COR-L47 (cell line): ENCODE measurements around the gene ABTB2.
"Not testable (repeated sequence)": the region's sequence is repeated elsewhere in the genome, so short reads cannot be mapped to it uniquely, and the experiment has no call there.

Source experiments
- DNase-seq: peaks from one replicate; lab custom pipeline; 2025; lab: John Stamatoyannopoulos, UW

Gene ABTB2

DNA sequence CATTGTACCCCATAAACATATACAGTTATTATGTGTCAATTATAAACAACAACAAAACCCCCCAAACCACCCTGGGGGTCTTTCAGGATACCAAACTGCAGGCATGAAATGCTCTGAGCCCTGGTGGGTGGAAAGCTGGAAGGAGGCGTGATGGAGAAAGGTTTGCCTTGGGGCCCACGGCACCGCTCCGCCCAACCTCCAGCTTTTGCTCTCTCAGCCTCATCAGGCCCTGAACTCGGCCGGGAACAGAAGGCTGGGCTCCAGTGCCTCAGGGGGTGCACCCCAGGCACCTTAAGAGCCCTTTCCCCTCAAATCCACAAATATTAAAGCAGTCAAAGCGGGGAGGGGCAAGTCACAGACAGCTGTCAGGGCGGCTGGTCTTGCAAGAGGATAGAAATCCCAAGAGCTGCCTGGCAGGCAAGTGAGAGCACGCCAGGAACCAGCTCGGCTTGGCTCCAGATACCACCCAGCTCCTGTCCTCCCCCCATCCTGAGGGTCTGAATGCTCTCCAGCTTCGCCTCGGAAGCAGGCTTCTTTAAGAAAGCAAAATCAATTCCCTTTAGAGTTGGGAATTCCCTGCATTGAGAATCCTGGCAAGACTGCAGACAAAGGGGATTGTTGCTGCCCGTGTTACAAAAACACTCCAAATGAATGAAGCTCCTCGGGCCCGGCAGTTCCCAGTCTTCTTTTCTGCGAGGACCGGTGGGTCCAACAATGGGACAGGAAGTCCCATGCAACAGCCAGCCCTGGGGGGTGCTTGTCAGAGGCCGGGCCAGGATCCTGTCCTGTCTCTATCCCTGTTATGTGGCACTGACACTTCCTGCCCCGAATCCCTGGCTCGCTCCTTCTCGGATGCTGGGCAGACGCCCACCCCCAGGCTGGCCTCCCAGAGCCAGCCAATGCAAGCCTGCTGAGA lies 171.6 kb downstream of the ABTB2 start:
- no peak for DNase-seq

DNA sequence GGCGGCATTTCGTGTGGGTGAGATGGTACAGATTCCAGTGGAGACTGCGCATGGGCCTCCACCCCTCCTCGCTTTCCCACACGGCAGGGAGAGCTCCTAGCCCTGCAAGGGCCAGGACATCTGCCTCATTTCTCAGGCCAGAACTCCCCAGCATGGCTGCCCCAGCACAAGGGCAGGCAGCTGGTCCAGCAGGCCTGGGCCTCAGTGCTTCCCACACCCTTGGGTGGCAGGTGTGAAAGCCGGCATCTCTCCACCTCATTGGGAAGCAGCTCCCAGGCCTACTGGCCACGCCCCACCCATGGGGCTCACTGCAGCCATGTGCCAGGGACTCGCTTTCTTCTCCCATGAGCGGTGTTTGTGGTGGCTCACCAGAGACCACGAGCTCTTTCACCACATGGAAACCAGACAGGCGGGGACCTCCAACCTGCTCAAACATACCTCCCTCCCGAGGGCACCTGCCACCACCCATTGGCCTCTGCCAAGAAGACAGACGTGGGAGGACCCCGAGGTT lies 173.2 kb downstream of the ABTB2 start:
- DNase-seq: no peak

DNA sequence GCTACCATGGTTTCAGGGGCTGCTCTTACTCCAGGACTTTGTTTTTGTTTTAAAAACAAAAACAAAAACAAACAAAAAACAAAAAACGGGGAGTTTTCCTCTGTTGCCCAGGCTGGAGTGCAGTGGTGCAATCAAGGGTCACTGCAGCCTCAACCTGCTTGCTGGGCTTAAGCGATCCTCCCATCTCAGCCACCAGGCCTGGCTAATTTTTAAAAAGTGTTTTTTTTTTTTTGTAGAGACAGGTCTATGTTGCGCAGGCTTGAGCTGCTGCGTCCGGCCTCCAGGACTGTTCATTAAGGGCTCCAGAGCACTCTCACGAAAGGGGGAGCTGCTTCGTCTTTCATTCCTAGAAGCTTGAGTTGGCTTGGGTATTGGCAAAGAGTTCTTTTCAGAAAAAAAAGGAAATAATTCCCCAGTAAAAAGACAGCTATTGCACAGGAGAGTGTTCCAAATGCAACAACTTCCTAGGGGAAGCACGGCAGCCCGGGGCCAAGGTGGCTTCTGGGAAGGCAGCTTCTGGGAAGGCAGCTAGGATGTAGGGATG lies 173.9 kb downstream of the ABTB2 start:
- no peak for DNase-seq

DNA sequence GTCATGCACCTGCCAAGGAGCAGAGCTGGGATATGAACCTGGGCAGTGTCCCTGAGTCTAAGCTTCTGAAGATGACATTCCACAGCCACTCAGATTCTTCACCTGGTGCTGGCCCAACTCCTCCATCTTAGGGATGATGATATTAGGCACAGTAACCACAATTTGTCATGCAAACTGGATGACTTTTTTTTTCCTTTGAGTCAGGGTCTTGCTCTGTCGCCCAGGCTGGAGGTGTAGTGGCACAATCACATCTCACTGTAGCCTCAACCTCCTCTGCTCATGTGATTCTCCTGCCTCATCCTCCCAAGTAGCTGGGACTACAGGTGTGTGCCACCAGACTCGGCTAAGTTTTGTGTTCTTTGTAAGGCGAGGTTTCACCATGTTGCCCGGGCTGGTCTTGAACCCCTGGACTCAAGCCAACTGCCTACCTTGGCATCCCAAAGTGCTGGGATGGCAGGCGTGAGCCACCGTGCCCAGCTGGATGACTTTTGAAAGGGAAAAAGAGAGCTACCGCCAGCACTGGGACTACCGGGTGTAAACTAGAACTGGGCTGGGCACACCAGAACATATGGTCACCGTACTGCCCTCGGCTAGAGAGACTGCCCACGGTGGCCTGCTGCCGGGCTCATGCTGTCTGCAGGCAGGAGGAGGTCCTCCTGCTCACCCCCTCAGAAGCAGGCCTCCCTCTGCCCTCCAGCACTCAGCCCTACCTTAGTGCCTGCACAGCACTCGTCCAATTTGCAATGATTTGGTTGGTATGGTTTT lies 174.7 kb downstream of the ABTB2 start:
- DNase-seq: no peak

DNA sequence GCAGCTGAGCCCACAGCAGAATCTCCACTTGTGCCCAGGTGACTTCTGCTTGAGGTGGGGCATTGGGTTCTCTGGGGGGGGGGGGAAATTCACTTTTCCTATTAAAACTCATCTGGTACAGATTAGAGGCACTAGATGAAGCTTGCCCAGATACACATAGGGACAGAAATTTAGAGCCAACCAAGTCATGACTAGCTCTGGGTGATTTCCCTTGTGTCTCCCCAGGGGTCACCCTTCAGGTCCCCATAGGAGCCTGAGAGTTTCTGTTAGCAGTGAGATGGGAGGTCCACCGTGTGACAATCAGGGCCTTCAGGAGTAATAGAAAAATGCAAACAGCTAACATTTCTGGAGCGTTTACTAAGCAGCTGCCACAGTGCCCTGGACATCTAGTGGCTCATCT lies 175.4 kb downstream of the ABTB2 start:
- DNase-seq: no peak

DNA sequence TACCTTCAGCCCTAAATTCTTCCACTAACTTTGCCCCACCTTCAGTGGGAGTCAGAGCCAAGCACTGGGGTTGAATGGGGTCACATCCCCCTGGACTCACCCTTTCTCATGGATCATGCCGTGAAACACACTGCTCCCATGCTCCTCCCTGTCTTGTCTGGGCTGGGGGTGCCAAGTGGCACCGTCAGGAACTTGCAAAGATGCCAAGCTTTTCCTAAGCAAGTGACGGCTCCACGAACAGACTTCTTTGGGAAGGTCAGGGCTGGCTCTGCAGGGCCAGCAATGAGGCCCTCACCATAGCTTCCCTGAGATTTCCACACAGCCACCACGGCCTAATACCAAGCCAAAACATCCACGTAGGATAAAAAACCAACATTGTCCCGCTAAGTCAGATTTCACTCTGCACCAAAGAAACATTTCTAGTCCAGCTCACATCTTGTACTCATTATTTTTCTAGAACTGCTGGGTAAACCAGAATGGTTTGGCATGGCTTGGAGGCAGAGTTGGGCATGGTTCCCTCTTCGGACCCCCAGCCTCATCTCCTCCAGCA lies 175.9 kb downstream of the ABTB2 start:
- no peak for DNase-seq

DNA sequence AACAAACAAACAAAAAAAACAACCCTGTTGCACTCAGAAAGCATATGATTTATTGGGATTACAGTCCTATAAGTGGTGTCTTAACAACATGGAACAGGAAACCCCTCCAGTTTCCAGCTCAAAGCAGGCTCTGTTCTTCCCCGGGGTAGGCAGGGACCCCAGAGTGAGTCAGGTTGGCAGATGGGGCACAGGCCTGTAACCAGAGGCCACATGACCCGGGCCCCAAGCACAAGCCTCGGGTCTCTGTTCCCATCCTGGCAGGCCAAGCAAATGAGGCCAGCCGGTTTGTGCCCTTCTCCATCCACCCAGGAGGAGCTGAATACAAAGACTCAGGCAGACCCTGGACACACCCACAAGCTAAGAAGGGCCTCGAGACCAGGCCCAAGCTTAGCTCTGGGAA lies 176.6 kb downstream of the ABTB2 start:
- DNase-seq: no peak

DNA sequence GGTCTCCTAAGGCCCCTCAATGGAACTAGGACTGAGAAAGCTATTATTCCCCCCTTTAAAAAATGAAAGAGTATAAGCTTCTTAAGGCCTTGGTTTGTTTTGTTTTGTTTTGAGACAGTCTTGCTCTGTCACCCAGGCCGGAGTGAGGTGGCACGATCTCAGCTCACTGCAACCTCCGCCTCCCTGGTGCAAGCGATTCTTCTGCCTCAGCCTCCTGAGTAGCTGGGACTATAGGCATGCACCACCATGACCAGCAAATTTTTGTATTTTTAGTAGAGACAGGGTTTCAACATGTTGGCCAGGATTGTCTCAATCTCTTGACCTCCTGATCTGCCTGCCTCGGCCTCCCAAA lies 177.0 kb downstream of the ABTB2 start:
- DNase-seq: not testable (repeated sequence)

DNA sequence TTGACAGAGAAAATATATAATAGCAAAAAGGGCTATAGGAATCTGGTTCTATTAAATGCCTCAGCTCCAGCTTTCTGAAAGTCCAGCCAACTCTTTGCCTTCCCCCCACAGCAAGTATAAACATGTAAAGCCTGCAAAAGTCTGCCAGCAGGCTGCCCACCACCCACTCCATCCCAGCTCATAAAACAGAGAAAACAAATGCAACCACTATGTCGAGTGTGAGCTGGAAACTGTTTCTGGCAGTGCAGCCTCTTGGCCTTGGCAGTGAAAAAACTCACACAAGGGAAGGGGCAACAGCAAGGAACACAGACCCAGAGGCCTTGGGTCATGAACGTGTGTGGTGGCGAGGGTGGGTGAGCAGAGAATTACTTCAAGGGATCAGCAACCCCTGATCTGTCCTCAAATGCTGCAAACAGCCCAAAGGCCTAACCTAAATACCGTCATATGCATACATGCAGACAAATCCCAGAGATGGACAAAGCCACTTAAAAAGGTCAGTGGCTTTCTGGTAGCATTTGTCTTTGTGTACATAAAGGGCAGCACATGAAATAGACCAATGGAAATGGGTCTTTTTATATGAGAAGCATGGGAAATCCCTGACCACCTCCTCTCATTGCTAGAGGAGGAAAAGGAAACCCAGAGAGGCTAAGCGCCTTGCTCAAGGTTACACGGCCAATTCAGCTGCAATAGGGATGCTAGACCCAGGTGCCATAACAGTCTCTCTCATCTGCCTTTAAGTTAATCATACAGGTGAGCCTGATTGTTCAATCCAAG lies 177.6 kb downstream of the ABTB2 start:
- DNase-seq: no peak

DNA sequence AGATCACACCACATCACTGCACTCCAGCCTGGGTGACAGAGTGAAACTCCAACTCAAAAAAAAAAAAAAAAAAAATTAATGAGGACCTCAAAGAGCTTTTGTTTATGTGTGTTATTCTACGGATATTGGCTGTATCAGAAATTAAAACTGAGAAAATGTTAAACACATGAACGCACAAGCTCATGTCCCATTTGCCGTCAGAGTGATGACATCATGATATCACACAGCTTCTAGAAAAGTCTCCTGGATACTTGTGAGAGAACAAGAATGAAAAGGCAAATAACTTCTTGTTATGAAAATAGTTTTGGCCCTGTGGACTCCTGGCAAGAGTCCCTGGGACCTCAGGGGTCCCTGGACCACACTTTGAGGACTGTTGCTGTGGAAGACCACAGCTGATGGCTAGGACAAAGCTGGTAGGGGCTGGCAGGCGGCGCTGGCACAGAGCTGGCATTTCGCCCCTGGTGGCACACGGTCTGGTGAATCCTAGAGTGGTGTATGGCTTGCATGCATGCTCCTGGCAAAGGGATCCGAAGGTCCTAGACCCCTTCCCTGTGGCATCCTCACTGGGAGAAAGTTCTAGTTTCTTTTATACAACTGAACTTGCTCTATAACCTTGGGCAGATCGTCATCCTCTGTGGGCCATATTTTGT lies 178.7 kb downstream of the ABTB2 start:
- no peak for DNase-seq

DNA sequence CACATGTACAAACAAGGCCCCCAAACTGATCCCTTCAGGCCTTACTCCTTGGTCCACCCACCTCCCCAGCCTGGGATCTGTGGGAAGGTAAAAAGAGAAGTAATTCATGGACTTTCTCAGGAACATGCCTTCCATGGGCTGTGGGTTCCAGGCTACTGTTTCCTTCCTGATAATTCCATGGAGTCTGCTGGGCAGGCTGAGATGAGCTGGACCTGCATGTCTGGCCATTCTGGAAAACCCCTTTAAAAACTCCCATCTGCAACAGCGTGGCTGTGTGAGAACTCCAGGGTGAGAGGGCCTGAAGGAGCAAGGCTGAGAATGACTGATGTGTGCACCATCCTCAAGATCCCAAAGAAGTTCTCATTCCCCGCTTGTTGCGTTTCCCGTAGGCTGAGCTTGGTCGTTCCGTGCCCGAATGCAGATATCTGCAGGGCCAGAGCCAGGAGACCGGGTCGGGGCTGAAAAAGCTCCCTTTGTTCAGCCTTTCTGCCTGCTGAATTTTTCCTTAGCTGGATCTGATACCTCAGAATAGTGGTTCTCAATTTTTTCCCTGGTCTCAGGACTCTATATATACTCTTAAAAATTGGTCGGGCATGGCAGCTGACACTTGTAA lies 179.5 kb downstream of the ABTB2 start:
- no peak for DNase-seq

DNA sequence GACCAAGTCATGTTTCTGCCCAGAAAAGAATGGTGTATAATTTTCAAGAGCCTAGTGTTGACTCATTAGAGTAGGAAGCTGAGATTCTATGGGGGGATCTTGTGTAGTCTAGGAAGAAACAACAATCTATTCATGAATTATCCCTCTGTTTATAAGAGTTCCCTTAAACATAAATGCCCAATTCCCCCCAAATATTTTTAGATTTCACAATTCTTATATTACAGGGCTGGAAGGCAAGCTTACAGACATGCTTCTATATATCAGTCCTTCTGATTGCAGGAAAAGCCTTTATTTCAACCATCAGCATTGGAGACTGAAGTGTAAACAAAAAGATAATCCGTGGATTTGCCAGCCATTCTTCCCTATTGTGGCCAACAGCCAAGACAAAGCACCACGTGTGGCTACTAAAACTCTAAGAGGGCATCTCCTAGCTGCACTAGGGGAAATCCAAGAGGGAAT lies 181.0 kb downstream of the ABTB2 start:
- peak; percentile 50 for DNase-seq

DNA sequence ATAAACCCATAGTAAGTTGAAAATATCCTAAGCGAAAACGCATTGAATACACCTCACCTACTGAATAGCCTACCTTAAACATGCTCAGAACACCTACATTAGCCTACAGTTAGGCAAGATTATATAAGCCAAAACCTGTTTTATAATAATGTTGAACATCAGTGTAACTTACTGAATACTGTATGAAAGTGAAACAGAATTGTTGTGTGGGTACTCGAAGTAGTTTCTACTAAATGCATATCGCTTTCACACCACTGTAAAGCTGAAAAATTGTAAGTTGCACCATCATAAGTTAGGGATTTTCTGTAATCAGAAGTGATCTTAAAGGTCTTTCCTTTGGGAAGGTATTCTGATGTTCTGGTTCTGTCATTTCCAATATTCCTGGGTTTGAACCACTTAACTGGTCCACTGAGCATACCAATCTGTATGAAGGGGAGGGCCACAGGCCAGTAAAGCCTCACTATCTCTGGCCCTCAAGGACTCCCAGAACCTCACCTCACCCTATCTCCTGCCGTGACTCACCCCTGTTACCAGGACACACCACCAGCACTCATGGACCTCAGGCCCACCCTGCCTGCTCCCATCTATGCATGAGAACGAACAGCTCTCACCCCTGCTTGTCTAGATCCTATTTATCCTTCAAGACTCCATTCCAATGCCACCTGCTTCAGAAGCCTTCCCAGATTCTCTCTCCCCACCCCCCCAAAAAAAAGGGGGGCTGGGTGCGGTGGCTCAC lies 182.4 kb downstream of the ABTB2 start:
- DNase-seq: no peak

DNA sequence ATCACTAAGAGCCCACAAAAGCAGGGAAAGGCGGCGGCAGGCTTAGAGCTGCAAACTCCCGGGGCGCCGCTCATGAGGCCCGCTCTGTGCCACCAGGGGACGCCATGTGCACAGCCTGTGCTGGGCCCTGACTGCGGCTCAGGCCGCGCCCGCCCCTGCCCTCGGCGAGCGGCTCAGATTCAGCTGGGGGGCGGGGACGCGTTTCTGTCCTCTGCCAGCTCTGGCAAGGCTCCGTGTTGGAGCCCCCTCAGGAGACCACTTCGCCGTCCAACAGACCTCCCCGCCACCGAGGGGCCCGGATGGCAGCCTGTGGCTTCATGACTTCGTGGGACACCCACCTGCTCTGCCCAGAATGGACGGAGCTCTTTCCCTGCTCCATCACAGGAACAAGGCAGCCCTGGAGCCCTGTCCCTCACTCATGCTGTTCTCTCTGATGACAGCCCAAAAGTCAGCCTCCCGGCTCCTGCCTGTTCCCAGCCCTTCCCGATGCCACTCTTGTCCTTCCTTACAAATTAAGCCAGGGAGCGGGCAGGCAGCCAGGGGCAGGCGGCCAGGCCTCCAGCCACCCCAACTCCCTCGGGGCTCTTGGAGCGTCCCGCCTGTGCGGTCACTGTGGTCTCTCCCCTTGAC lies 183.3 kb downstream of the ABTB2 start:
- peak; percentile 74 for DNase-seq

DNA sequence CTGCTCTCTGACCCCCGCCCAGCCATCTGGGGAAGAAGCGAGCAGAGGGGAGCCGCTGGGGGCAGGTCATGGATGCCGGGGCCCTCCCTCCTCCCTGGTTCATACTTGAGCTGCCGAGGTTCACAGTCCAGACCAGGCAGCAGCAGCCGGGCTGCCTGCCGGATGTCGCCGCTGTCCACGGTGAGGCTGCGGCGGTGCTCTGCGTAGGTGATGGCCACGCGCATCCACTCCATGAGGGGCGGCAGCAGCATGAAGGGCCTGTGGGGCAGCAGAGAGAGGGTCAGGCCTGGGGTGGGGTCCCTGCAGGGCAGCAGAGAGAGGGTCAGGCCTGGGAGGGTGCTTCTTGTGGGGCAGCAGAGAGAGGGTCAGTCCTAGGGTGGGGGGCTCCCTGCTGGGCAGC lies 184.8 kb downstream of the ABTB2 start:
- DNase-seq: no peak

DNA sequence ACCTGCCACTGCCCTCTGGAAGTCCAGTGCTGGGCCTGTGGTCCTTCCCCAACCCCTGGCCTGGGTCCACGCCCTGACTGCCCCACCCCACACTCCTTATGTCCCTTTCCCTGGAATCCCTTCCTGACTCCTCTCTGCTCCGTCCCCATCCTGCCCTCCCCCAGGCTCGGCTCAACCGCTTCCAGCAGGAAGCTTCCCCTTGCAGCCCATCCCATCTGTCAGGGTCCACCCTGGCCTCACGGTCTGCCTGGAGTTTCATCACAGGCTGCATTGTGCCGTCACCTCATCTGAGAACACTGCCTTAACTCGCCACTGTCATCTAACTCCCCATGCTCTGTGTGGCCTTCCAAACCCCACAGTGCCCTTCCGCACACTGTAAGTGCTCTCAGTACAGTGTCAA lies 188.1 kb downstream of the ABTB2 start:
- no peak for DNase-seq

DNA sequence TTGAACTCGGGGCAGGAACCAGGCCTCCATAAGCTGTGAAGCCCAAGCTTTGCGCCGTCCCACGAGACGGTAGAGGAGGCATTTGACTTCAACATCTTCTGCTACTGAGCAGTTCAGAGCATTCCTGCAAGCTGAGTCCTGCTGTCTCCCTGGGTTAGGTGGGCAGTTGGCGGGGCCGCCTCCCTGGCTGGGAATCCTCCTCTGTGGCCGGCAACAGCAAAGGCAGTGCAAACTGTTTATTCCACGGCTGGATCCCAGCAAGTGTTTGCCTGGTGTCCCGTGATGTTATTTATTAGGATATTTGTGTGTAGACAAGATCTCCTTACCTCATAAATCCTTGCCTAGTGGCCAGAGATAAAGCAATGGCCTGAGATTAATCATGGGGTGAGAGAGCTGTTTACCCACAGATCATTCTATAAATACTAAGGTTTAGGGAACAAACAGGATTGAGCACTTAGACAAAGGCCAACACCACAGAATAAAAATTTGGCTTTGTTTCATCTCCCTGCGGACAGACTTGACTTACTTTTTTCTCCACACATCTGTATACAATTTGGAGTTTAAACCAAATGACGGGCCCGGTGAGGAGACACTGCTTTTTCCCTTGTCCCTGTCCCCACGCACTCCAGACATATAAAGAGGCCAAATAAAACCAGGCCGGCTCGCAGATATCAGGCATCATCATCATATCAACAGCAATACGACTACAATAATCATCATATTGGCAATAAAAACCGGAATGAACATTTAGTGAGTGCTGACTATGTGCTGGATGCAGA lies 189.0 kb downstream of the ABTB2 start:
- DNase-seq: no peak

DNA sequence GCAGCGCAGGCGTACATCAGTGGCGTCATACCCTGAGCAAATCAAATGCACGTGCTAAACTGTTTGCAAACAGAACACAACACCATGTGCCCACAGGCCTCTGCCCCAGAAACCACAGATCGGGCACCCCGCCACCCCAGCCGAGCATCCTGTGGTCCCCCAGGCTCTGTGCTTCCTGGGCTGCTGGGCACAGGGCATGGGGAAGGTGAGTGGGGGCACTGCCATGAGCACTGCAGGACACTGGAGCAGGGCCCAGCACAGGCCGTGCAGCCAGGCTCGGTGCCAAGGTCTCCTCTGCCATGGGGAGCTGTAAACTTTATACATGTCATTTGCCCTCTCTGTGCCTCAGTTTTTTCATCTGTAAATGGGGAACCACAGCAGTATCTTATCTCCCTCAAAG lies 189.8 kb downstream of the ABTB2 start:
- no peak for DNase-seq
